Liver (tissue), 9 donors: ENCODE results near the gene LHX3. TPM values are rescaled to one million over a fixed set of nuclear protein-coding genes. Genes with fewer than 3 reads are reported as not detected.
A peak's percentile ranks its signal among the peaks of the same experiment; 100 is the strongest.

Experiments used
- DNase-seq: peaks from one replicate; pipeline ENCODE4 v3.0.0-alpha.2; 2017; ENCODE audit warnings: low spot score
- H3K27ac ChIP-seq, 2 donors: one replicate each; pipeline ENCODE4 v1.7.0; 2013; ENCODE audit warnings: inconsistent platforms in 2 of 2, low read length in 2 of 2, control low read depth in 1 of 2, low read depth in 1 of 2, mild to moderate bottlenecking in 1 of 2
- H3K27me3 ChIP-seq, 4 donors: one replicate each; pipeline versions ENCODE4 v1.6.1 to v1.7.0; 2013; ENCODE audit warnings: low read length in 3 of 4, inconsistent platforms in 1 of 4, mild to moderate bottlenecking in 1 of 4, moderate library complexity in 1 of 4; ENCODE audit not compliant: control insufficient read depth in 4 of 4, insufficient read depth in 4 of 4
- H3K36me3 ChIP-seq, 4 donors: one replicate each; pipeline versions ENCODE4 v1.6.1 to v1.7.0; 2013; ENCODE audit warnings: low read length in 3 of 4, mild to moderate bottlenecking in 3 of 4, low read depth in 1 of 4, moderate library complexity in 1 of 4; ENCODE audit not compliant: control insufficient read depth in 4 of 4, insufficient read depth in 3 of 4
- H3K4me1 ChIP-seq, 4 donors: one replicate each; pipeline versions ENCODE4 v1.6.1 to v1.7.0; 2013; ENCODE audit warnings: low read length in 3 of 4, mild to moderate bottlenecking in 3 of 4, moderate library complexity in 1 of 4; ENCODE audit not compliant: control insufficient read depth in 4 of 4, insufficient read depth in 4 of 4
- H3K4me3 ChIP-seq, 3 donors: one replicate each; pipeline versions ENCODE4 v1.6.1 to v1.7.0; 2013; ENCODE audit warnings: low read length in 3 of 3, control low read depth in 1 of 3, low read depth in 1 of 3, mild to moderate bottlenecking in 1 of 3
- H3K9ac ChIP-seq, 2 donors: one replicate each; pipeline ENCODE4 v1.7.0; 2013; ENCODE audit warnings: low read length in 2 of 2, mild to moderate bottlenecking in 2 of 2, moderate library complexity in 2 of 2, control low read depth in 1 of 2, low read depth in 1 of 2
- H3K9me3 ChIP-seq, 4 donors: one replicate each; pipeline versions ENCODE4 v1.6.1 to v1.7.0; 2013; ENCODE audit warnings: low read length in 3 of 4; ENCODE audit not compliant: control insufficient read depth in 4 of 4
- ATF3 ChIP-seq: IDR thresholded peaks from 2 replicates; pipeline ENCODE4 v1.6.1; 2016; ENCODE audit warnings: antibody characterized with exemption
- CTCF ChIP-seq: fragments of 150-350 bp; IDR thresholded peaks from 2 replicates; pipeline ENCODE4 v1.5.1; 2017; ENCODE audit warnings: improper control_type of control experiment, low read depth, low read length; ENCODE audit not compliant: missing input control
- EGR1 ChIP-seq, 2 donors: IDR thresholded peaks; 2 replicates each; pipeline ENCODE4 v1.6.1; 2016 to 2018; ENCODE audit warnings: antibody characterized with exemption in 2 of 2, low read depth in 2 of 2
- FOXA1 ChIP-seq: IDR thresholded peaks from 2 replicates; pipeline ENCODE4 v1.6.1; 2016; ENCODE audit warnings: antibody characterized with exemption
- FOXA2 ChIP-seq: IDR thresholded peaks from 2 replicates; pipeline ENCODE4 v1.6.1; 2016; ENCODE audit warnings: antibody characterized with exemption
- GABPA ChIP-seq, 2 donors: IDR thresholded peaks in 1 of 2; conservative IDR thresholded peaks in 1 of 2; 2 replicates each; pipeline ENCODE4 v1.6.1; 2016; ENCODE audit warnings: antibody characterized with exemption in 2 of 2, mild to moderate bottlenecking in 1 of 2, moderate library complexity in 1 of 2
- HNF4A ChIP-seq, 2 donors: conservative IDR thresholded peaks; 2 replicates each; pipeline ENCODE4 v1.6.1; 2016; ENCODE audit warnings: antibody characterized with exemption in 2 of 2, mild to moderate bottlenecking in 2 of 2
- HNF4G ChIP-seq: IDR thresholded peaks from 2 replicates; pipeline ENCODE4 v1.6.1; 2016; ENCODE audit warnings: antibody characterized with exemption
- JUND ChIP-seq, 2 donors: IDR thresholded peaks; 2 replicates each; pipeline ENCODE4 v1.6.1; 2016; ENCODE audit warnings: antibody characterized with exemption in 2 of 2
- MAX ChIP-seq: IDR thresholded peaks from 2 replicates; pipeline ENCODE4 v1.6.1; 2016; ENCODE audit warnings: antibody characterized with exemption
- NR2F2 ChIP-seq: IDR thresholded peaks from 2 replicates; pipeline ENCODE4 v1.6.1; 2016; ENCODE audit warnings: antibody characterized with exemption
- RAD21 ChIP-seq, 2 donors: IDR thresholded peaks; 2 replicates each; pipeline ENCODE4 v1.6.1; 2016; ENCODE audit warnings: antibody characterized with exemption in 2 of 2, mild to moderate bottlenecking in 2 of 2
- RXRA ChIP-seq, 2 donors: IDR thresholded peaks; 2 replicates each; pipeline ENCODE4 v1.6.1; 2017 to 2018; ENCODE audit warnings: antibody characterized with exemption in 2 of 2, mild to moderate bottlenecking in 1 of 2
- YY1 ChIP-seq: IDR thresholded peaks from 2 replicates; pipeline ENCODE4 v1.6.1; 2016; ENCODE audit warnings: antibody characterized with exemption, mild to moderate bottlenecking
- ZBTB33 ChIP-seq: IDR thresholded peaks from 2 replicates; pipeline ENCODE4 v1.6.1; 2016; ENCODE audit warnings: antibody characterized with exemption
- WGBS: extraction: QIAGEN DNeasy Blood & Tissue Kit; methylation state at CpG from one replicate; pipeline ENCODE4 v1.1.7; 2013; 5-methylcytosine and 5-hydroxymethylcytosine counted together
- polyA plus RNA-seq, 2 donors: library from polyadenylated mRNA; stranded (reverse) in 1 of 2; unstranded in 1 of 2; fragments of 200-250 nt in 1 of 2; fragments of >200 nt in 1 of 2; fragmentation: Nextera tagmentation in 1 of 2; extraction: Ambion mirVana in 1 of 2; gene quantifications; one replicate each; pipeline versions ENCODE4 v1.2.1 to v1.2.3, GENCODE V29; 2013 to 2015
- total RNA-seq, 2 donors: library from RNA; depleted of rRNA; stranded (reverse); fragments of >200 nt; gene quantifications; one replicate each; pipeline ENCODE4 v1.2.3, GENCODE V29; 2014
- donor health status: healthy.
- donor health status: healthy.
- donor health status: healthy.
- donor health status: healthy.
- donor health status: healthy.

The LHX3 gene
- total and polyA plus RNA-seq, 4 donors = not detected

- Histone ChIP-seq H3K4me3 (no peak overlapping the region), H3K36me3 (no peaks in the 10 kb centered on the region), H3K9ac (peak overlapping the region in 1 of 2 donors; percentile 32), H3K9me3 (no peaks in the 10 kb centered on the region), H3K27ac (no peak overlapping the region), H3K4me1 (peaks cover 3 to 16% (median 10%) of the 10 kb centered on the region in 4 donors), H3K27me3 (no peaks in the 10 kb centered on the region)
- WGBS = 68% methylated on average over 6 of the region's 6 CpGs
- TF ChIP-seq FOXA1 (no peak), ZBTB33 (no peak), MAX (no peak), HNF4G (no peak)
- no peak for DNase-seq
Measured at GRCh38 chr9:136242918-136243525, 38.1 kb upstream of the LHX3 start.

GRCh38 chr9:136242248-136242647, 37.3 kb upstream of the LHX3 start:
- H3K4me3 ChIP-seq = no peak overlapping the region
- H3K36me3 ChIP-seq = no peaks in the 10 kb centered on the region
- no peaks in the 10 kb centered on the region for H3K9me3 ChIP-seq
- no peak overlapping the region for H3K27ac ChIP-seq
- 92% methylated on average over 8 of the region's 8 CpGs for WGBS
- DNase-seq = no peak
- H3K9ac ChIP-seq = no peak overlapping the region
- no peaks in the 10 kb centered on the region for H3K27me3 ChIP-seq
- H3K4me1 ChIP-seq = peaks cover 3 to 16% (median 10%) of the 10 kb centered on the region in 4 donors
- no peak for TF ChIP-seq CTCF
- TF ChIP-seq ZBTB33 = no peak
- TF ChIP-seq FOXA2 = no peak
- no peak for TF ChIP-seq JUND (IDR thresholded peaks at IDR 0.05)
- no peak for TF ChIP-seq FOXA1
- TF ChIP-seq HNF4A (conservative IDR thresholded peaks at IDR 0.05) = no peak
- TF ChIP-seq YY1 = no peak
- no peak for TF ChIP-seq EGR1 (IDR thresholded peaks at IDR 0.05; ENCODE audit: low read depth in 2 of 2)
- no peak for TF ChIP-seq MAX
- TF ChIP-seq NR2F2 = no peak
- TF ChIP-seq RAD21 (IDR thresholded peaks at IDR 0.05) = no peak
- no peak for TF ChIP-seq ATF3
- TF ChIP-seq GABPA (IDR thresholded peaks at IDR 0.05 in 1 of 2, conservative IDR thresholded peaks at IDR 0.05 in 1 of 2) = no peak
- no peak for TF ChIP-seq RXRA (IDR thresholded peaks at IDR 0.05)
